Colonic mucosa (tissue), 4 donors: ENCODE measurements around the gene SREBF1. TPM values are rescaled to one million over a fixed set of nuclear protein-coding genes. Genes with fewer than 3 reads are reported as not detected.
A peak's percentile ranks its signal among the peaks of the same experiment; 100 is the strongest.

Experiments used
- DNase-seq: peaks from one replicate; pipeline ENCODE4 v3.0.0-alpha.2; 2020
- H3K27ac ChIP-seq: fragments of 200-600 bp; one replicate; pipeline ENCODE4 v1.8.0; 2021
- H3K27me3 ChIP-seq: fragments of 200-600 bp; one replicate; pipeline ENCODE4 v1.8.0; 2021
- H3K36me3 ChIP-seq: fragments of 200-600 bp; one replicate; pipeline ENCODE4 v1.8.0; 2021
- H3K4me1 ChIP-seq: fragments of 200-600 bp; one replicate; pipeline ENCODE4 v1.8.0; 2021; ENCODE audit warnings: mild to moderate bottlenecking
- H3K4me3 ChIP-seq: fragments of 200-600 bp; one replicate; pipeline ENCODE4 v1.8.0; 2021
- H3K9ac ChIP-seq, 2 donors: one replicate each; pipeline ENCODE4 v1.7.0; 2013; ENCODE audit warnings: control low read depth in 2 of 2, low read depth in 2 of 2, low read length in 2 of 2
- H3K9me3 ChIP-seq: fragments of 200-600 bp; one replicate; pipeline ENCODE4 v1.8.0; 2021
- intact Hi-C: fragments of 100-400 bp; cut with DNase I; formaldehyde crosslinking; loops from one replicate; pipeline ENCODE4 v1.14.1; 2022
- total RNA-seq, 2 donors: library from RNA; stranded (reverse); fragmentation: NEBNext Ultra II Directional in 1 of 2; extraction: Animal tissue kit (Norgen Biotek cat#: 25700) in 1 of 2; gene quantifications; one replicate each; pipeline ENCODE4 v1.2.1, GENCODE V29; 2021
- TF ChIP-seq, protein P1 (sequence below): fragments of 200-600 bp; IDR thresholded peaks from one replicate; pipeline ENCODE4 v1.8.0; 2022; ENCODE audit warnings: antibody characterized with exemption, mild to moderate bottlenecking
- donor health status: healthy.
- donor health status: DM: no; HTN: no; CAD: no.
- donor health status: DM: no; HTN: no; CAD: no.

SREBF1 gene
- total RNA-seq, 2 donors from 2014 or later: 170 to 174 TPM

GRCh38 chr17:17767154-17767869 lies 69.5 kb downstream of the SREBF1 start:
- Histone ChIP-seq H3K9me3 (no peaks in the 10 kb centered on the region), H3K27me3 (no peaks in the 10 kb centered on the region), H3K27ac (no peak overlapping the region), H3K4me3 (no peak overlapping the region), H3K36me3 (no peaks in the 10 kb centered on the region), H3K9ac (no peak overlapping the region), H3K4me1 (no peaks in the 10 kb centered on the region)
- TF ChIP-seq, protein P1, sequence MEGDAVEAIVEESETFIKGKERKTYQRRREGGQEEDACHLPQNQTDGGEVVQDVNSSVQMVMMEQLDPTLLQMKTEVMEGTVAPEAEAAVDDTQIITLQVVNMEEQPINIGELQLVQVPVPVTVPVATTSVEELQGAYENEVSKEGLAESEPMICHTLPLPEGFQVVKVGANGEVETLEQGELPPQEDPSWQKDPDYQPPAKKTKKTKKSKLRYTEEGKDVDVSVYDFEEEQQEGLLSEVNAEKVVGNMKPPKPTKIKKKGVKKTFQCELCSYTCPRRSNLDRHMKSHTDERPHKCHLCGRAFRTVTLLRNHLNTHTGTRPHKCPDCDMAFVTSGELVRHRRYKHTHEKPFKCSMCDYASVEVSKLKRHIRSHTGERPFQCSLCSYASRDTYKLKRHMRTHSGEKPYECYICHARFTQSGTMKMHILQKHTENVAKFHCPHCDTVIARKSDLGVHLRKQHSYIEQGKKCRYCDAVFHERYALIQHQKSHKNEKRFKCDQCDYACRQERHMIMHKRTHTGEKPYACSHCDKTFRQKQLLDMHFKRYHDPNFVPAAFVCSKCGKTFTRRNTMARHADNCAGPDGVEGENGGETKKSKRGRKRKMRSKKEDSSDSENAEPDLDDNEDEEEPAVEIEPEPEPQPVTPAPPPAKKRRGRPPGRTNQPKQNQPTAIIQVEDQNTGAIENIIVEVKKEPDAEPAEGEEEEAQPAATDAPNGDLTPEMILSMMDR: no peak
- intact Hi-C loops: no loop called here
- no peak for DNase-seq

- Histone ChIP-seq H3K4me3 (no peak overlapping the region), H3K4me1 (no peaks in the 10 kb centered on the region), H3K9ac (peak overlapping the region in 1 of 2 donors; percentile 35), H3K9me3 (no peaks in the 10 kb centered on the region), H3K27me3 (no peaks in the 10 kb centered on the region), H3K27ac (no peak overlapping the region), H3K36me3 (no peaks in the 10 kb centered on the region)
- intact Hi-C loops: no loop called here
- DNase-seq: no peak
- TF ChIP-seq, protein P1: no peak
Observed at GRCh38 chr17:17766744-17767120, 70.1 kb downstream of the SREBF1 start.

GRCh38 chr17:17766077-17766743 lies 70.6 kb downstream of the SREBF1 start:
- no peaks in the 10 kb centered on the region for H3K4me1 ChIP-seq
- H3K36me3 ChIP-seq: no peaks in the 10 kb centered on the region
- no peak overlapping the region for H3K4me3 ChIP-seq
- peak overlapping the region in 1 of 2 donors; percentile 35 for H3K9ac ChIP-seq
- no peaks in the 10 kb centered on the region for H3K27me3 ChIP-seq
- TF ChIP-seq, protein P1: no peak
- intact Hi-C loops: no loop called here
- no peak overlapping the region for H3K27ac ChIP-seq
- DNase-seq: no peak
- no peaks in the 10 kb centered on the region for H3K9me3 ChIP-seq

- Histone ChIP-seq H3K36me3 (no peaks in the 10 kb centered on the region), H3K4me3 (no peak overlapping the region), H3K27ac (no peak overlapping the region), H3K9ac (no peak overlapping the region), H3K4me1 (no peaks in the 10 kb centered on the region), H3K9me3 (no peaks in the 10 kb centered on the region), H3K27me3 (no peaks in the 10 kb centered on the region)
- TF ChIP-seq, protein P1: no peak
- intact Hi-C loops: no loop called here
- DNase-seq: no peak
Observed at GRCh38 chr17:17765359-17766076, 71.3 kb downstream of the SREBF1 start.

DNA sequence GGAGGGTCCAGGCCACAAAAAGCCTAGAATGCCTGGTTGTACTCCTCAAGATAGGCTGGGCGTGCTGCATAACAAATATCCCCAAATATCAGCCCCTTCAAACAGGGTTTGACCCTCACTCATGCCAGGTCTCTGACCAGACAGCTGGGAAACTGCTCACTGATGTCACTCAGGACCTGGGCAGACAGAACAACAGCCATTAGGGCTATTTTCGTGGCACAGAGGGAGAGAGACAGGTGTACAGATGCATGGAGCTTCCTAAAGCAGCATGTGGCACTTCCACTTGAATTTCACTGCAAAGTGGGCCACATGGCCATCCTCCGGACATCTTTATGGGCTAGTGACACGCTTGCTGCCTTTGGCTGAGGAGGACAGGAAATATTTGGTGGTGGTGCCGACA lies 73.1 kb downstream of the SREBF1 start:
- H3K27me3 ChIP-seq: no peaks in the 10 kb centered on the region
- no peaks in the 10 kb centered on the region for H3K36me3 ChIP-seq
- no peak overlapping the region for H3K27ac ChIP-seq
- H3K9me3 ChIP-seq: no peaks in the 10 kb centered on the region
- H3K4me1 ChIP-seq: no peaks in the 10 kb centered on the region
- no peak for DNase-seq
- no peak overlapping the region for H3K9ac ChIP-seq
- TF ChIP-seq, protein P1: no peak
- intact Hi-C loops: no loop called here
- no peak overlapping the region for H3K4me3 ChIP-seq
